SHP77 treated with DMSO at 0.1 percent for 48 hours (cell line): ENCODE data around the gene COX7B2.

ENCODE experiments used
- DNase-seq: peaks from one replicate; lab custom pipeline; 2025; lab: John Stamatoyannopoulos, UW

Gene COX7B2

GRCh38 chr4:46909078-46909477 lies at the start of gene COX7B2:
Gene COX7B2, minus strand, starts transcription at chr4:46909245. Its CDS starts 174,053 bp downstream, at chr4:46735192.
- no peak for DNase-seq

GRCh38 chr4:46956451-46956850 lies 47.4 kb upstream of the COX7B2 start:
- no peak for DNase-seq

GRCh38 chr4:46955601-46956000 lies 46.6 kb upstream of the COX7B2 start:
- no peak for DNase-seq

- DNase-seq = no peak
Measured at GRCh38 chr4:46954643-46955042, 45.6 kb upstream of the COX7B2 start.

- DNase-seq = no peak
Measured at GRCh38 chr4:46953564-46953963, 44.5 kb upstream of the COX7B2 start.

- no peak for DNase-seq
Measured at GRCh38 chr4:46952451-46952850, 43.4 kb upstream of the COX7B2 start.

GRCh38 chr4:46950826-46951225 lies 41.8 kb upstream of the COX7B2 start:
- no peak for DNase-seq

GRCh38 chr4:46949822-46950221 lies 40.8 kb upstream of the COX7B2 start:
- no peak for DNase-seq

GRCh38 chr4:46947541-46947940 lies 38.5 kb upstream of the COX7B2 start:
- DNase-seq = no peak

GRCh38 chr4:46946919-46947536 lies 38.0 kb upstream of the COX7B2 start:
- no peak for DNase-seq

GRCh38 chr4:46945062-46945461 lies 36.0 kb upstream of the COX7B2 start:
- no peak for DNase-seq

GRCh38 chr4:46944345-46944744 lies 35.3 kb upstream of the COX7B2 start:
- DNase-seq = no peak

- no peak for DNase-seq
Measured at GRCh38 chr4:46937493-46937892, 28.4 kb upstream of the COX7B2 start.

- no peak for DNase-seq
Measured at GRCh38 chr4:46934726-46935125, 25.7 kb upstream of the COX7B2 start.

- no peak for DNase-seq
Measured at GRCh38 chr4:46933686-46934085, 24.6 kb upstream of the COX7B2 start.

- DNase-seq = no peak
Measured at GRCh38 chr4:46931981-46932380, 22.9 kb upstream of the COX7B2 start.

GRCh38 chr4:46930891-46931290 lies 21.8 kb upstream of the COX7B2 start:
- no peak for DNase-seq

GRCh38 chr4:46927201-46927600 lies 18.2 kb upstream of the COX7B2 start:
- DNase-seq = no peak

- DNase-seq = no peak
Measured at GRCh38 chr4:46924789-46925529, 15.9 kb upstream of the COX7B2 start.

- no peak for DNase-seq
Measured at GRCh38 chr4:46922205-46922604, 13.2 kb upstream of the COX7B2 start.

GRCh38 chr4:46908148-46908547 lies 897 bp downstream of the COX7B2 start:
- no peak for DNase-seq

- DNase-seq = no peak
Measured at GRCh38 chr4:46900082-46900481, 9.0 kb downstream of the COX7B2 start.

GRCh38 chr4:46894826-46895225 lies 14.2 kb downstream of the COX7B2 start:
- DNase-seq = no peak

GRCh38 chr4:46890056-46890455 lies 19.0 kb downstream of the COX7B2 start:
- DNase-seq = no peak
